ENCODE measurements around the gene CYREN.
A peak's percentile ranks its signal among the peaks of the same experiment; 100 is the strongest.
"Not testable (repeated sequence)": the region's sequence is repeated elsewhere in the genome, so short reads cannot be mapped to it uniquely, and the experiment has no call there.

Gene CYREN

DNA sequence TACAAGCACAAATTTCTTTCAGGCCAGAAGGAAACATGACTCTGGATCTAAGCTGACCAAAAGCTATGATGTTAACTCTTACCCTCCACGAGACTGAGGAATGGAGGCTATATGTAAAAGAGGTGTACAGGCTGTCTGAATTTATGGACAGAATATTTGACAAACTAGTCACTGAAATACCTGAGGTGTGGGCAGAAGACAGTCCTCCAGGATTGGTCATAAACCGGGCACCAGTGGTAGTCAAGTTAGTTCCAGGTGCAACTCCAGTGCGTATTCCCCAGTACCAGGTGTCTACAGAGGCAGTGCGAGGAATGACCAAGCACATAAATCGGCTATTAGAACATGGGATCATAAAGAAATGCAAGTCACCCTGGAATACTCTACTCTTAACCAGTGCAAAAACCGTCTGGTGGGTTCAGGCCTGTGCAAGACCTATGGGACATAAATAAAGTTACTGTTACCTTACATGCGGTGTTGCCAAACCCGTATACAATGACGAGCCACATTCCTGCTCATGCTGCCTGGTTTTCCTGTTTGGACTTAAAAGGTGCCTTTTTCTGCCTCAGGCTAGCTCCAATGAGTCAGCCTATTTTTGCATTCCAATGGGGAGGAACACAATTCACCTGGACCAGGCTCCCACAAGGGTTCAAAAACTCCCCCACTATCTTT is 6.7 kb upstream of the CYREN start:
- no peak for DNase-seq (ENCODE audit: low spot score)

DNA sequence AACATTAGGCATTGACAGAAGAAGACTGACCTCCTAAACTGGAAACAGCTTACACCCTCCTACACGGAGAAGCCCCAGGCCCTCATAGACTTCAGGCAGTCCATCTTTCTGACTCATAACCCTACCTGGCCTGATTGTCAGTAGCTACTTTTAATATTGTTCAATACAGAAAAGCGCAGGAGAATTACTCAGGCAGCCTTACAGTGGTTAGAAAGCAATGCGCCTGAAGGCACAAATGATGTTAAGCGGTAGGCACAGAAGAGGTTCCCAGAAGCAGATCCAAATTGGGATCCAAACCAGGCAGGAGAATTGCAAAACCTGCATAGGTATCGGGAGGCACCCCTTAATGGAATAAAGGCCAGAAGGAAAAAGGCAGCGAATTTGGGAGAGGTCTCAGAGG is 5.4 kb upstream of the CYREN start:
- DNase-seq (ENCODE audit: low spot score) = no peak

DNA sequence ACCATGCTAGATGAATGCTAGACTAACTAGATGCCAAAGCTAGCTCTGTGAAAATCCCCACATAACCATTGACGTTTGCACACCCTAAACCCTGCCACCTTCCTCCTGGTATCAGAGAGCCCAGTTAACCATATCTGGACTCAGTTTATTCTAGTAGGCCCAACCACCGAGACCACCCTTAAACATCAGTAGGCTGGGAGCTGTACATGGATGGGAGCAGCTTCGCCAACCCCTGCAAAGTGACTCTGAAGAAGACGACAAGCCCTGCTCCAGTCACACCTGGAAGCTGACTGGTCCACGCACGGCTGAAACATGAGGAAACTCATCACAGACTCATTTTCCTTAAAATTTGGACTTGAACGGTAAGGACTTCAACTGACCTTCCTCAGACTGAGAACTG is 4.4 kb upstream of the CYREN start:
- DNase-seq (ENCODE audit: low spot score) = no peak

DNA sequence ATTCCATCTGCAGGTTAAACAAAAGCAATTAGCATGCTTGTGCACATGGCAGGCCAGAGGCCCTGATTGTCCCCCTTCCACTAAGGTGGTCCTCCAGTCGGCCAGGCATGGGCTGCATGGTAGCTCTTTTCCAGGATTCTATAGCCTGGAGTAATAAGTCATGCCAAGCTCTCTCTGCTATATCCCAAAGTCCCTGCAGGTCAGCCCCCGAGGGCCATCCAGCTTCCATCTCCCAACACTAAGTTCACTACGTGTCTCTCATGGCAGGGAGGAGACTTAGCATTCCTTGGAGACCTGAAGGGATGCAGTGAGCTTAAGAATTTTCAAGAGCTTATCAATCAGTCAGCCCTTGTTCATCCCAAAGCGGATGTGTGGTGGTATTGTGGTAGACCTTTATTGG is 3.4 kb upstream of the CYREN start:
- DNase-seq (ENCODE audit: low spot score) = not testable (repeated sequence)

DNA sequence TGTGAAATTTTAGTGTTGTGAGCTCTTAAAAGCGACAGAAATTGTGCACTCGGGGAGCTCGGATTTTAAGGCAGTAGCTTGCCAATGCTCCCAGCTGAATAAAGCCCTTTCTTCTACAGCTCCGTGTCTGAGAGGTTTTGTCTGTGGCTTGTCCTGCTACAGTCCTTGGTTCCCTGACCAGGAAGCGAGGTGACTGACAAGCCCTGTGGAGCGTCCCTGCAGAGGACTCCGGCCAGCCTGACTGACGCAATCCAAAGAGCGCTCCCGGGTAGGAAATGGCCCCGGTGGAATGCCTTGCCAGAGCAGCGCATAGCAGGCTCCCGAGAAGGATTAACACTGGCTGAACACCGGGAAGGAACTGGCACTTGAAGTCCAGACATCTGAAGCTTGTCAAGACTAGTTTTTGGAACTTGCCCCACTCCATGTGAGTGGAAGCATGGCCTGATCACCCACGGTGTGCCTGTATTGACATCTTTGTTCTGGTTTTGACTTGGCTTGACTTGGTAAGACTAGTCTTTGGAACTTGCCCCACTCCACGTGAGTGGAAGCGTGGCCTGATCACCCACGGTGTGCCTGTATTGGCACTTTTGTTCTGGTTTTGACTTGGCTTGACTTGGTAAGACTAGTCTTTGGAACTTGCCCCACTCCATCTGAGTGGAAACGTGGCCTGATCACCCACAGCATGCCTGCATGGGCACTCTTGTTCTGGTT is 1.2 kb upstream of the CYREN start:
- DNase-seq (ENCODE audit: low spot score) = not testable (repeated sequence)

DNA sequence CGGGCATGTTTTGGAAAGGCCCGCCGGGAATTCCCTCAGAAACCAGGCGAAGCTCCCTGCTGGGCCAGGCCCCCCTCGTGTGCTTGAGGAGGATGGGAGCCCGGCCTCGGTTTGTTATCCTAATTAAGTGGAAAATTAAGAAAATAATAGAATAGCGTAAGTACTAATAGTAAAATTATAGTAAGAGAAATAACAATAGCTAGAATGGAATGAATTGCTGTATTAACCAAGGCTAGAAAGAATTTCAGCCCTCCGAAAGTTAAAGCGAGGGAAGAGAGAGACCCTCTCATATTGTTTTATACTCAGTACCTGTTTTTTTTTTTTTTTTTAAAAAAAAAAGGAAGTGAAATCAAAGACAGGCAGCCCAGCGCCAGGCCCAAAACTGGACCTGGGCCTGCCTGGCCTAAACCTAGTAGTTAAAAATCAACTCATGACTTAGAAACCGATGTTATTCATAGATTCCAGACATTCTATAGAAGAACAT is 533 bp upstream of the CYREN start:
- not testable (repeated sequence) for DNase-seq (ENCODE audit: low spot score)

DNA sequence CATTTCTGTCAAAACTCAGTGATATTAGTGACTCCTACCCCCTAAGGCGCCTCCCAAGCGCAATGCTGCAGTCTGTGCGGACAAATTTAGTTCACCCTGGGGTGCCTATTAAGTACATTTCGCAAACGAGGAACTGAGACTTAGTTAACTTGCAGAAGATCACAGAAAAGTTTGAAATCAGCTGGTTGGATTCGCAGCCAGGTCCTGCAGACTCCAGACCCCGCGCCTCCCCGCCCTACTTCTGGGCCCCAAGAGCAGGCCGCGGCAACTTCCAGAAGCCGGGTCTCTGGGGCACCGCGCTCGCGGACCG is 588 bp downstream of the CYREN start:
- DNase-seq (ENCODE audit: low spot score) = no peak

DNA sequence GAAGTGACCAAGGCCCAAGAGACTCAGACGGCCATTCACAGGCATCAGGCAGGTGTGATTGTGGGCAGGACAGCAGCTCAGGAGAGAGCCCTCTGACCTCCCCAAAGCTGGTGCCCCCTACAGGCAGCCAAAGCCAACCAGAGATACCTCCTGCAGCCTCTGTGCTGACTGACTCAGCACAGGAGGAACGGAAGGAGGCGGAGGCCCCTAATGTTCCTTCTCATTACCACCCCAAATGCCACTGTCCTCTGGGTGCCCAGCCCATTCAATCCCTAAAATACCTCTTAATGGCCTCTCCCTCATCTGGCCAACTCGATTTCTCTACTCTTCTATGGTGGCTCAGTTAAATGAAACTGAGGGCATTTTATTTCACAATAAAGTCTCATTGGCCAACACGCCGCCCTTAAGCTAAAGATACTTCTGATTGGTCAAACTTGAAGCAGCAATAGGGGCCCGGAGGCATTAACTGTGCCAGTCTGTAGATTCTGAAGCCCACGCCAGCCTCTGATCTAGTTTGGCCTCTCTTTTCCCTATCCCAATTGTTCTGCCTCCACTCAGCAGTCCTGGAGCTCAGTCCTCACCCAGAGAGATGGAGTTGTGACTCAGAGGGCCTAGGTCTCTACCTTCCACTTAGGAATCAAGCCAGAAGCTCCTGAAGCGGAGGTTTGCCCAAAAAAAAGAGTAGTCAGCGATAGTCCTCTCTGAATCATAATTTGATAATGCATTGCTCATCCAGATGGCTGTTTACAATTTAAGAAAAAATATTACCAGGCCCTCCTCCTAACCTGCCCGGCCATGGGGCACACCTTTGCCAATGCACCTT is 1.2 kb downstream of the CYREN start:
- peak; percentile 70 for DNase-seq (ENCODE audit: low spot score)

DNA sequence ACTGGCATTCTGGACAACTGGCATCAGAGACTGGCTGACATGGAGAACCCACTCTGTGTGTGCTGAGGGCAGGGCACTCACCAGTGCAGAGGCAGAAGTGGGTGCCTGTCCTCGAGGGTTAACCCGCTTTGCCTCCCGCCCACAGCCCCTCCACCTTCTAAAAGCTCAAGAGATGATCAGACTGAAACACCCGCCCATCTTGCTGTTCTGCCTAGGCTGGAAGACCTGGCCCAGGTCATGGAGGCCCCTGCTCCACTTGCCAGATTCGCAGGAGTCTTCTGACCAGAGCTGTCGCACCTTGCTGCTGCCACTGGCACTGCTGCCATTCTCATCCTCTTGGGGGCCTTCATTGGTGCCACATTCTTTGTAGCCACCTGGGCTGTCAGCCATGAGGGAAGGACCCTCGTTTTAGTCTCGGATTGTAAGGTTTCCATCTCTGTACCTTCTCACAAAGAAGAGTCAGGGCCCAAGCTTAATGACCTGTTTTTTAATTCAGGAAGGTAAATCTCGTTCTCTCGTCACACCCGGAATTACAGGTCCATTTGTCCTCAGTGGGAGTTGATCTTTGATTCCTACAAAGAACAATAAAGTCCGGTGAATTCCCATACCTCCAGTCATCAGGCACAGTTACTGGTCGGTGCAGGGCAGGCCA is 1.9 kb downstream of the CYREN start:
- DNase-seq (ENCODE audit: low spot score) = no peak

DNA sequence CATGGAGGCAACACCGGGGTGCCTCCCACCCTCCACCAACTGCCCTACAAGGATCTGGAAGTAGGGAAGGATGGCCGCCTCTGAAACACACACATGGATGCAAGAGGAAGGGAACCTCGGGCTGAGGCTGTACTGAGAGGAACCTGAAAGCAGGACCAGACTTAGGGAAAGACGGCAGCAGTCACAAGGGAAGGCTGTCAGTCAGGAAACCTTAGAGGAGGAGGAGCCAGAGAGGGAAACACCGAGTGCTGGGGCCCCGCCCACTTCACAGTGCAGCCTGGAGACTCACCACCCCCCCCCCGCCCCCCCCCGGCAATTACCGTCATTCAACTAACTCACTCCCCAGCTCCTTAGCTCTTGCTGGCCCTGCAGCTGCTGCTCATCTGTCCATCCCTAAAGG is 2.5 kb downstream of the CYREN start:
- no peak for DNase-seq (ENCODE audit: low spot score)

DNA sequence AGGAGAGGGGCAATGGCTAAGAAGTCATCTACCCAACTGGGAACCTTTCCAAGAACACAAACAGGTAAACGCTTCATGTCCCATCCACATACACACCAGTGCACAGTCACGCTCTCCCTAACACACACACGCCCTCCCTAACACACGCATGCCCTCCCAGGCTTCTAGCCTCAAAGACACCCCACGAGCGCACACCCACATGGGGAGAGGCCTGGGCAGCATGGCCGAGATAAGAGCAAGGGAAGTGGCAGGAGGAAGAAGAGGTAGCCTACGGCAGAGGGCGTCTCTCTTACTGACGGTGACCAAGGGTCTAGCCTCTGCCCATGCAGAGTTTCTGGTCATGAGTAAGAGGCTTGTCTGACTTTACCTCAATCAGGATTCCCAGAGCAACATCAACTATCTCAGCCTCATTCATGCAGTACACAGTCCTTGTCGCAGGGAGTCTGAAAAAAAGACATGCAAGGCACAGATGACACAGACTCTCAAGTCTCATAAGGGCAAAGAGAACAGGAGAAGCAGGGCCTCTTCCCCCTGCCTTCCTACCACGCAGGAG is 3.1 kb downstream of the CYREN start:
- no peak for DNase-seq (ENCODE audit: low spot score)

DNA sequence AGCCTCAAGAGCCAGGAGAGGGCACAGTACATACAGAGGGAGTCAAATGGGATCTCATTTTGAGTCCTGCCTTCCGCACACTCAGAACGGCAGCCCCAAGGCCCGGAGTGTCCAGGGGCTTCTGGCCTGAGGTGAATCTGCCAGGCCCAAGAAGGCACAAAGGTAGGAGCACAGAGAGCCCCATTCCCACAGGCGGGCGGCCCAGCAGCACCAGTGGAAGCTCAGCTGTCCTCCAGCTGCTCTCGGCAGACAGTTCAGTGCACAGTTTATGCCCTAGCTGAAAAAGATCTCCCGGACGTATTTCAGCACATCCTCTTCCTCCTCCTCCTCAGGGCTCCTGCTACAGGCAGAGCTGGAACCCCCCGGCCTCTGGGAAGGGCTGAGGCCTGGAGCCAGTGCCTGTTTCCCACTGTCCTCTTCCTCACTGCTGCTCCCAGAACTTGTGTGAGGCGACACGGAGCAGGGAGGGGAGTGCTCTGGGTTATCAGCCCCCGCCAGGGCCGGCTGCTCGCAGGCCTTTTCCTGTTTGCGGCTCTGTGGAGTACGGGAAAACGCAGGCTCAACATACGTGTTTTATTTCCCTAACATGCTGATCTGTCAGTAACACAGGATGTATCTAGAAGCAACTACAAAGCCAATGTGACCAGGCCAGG is 4.0 kb downstream of the CYREN start:
- no peak for DNase-seq (ENCODE audit: low spot score)

DNA sequence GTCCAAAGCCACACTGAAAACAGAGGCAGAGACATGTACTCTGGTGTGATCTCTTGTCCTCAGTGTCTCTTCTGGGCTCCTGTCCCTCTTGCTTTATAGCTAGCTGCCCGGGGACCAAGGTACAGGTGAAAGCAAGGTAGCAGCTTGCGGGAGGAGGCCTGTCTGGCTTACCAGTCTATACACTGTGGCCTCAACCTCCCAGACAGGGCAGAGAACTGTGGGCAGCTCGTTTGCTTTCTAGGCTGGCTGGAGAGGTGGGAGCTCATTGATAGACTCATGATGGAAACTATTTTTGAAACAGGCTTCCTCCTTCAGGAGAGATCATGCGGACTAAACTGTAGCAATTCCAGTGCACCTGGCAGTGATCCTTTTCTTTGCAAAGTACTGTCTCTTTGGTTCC is 4.6 kb downstream of the CYREN start:
- DNase-seq (ENCODE audit: low spot score) = no peak

DNA sequence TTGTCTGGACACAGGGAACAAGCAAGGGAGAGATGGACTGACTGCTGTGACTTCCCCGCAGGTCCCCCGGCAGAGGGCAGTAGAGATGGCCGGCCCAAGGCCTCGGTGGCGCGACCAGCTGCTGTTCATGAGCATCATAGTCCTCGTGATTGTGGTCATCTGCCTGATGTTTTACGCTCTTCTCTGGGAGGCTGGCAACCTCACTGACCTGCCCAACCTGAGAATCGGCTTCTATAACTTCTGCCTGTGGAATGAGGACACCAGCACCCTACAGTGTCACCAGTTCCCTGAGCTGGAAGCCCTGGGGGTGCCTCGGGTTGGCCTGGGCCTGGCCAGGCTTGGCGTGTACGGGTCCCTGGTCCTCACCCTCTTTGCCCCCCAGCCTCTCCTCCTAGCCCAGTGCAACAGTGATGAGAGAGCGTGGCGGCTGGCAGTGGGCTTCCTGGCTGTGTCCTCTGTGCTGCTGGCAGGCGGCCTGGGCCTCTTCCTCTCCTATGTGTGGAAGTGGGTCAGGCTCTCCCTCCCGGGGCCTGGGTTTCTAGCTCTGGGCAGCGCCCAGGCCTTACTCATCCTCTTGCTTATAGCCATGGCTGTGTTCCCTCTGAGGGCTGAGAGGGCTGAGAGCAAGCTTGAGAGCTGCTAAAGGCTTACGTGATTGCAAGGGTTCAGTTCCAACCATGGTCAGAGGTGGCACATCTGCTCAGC is 6.0 kb downstream of the CYREN start:
- DNase-seq (ENCODE audit: low spot score) = no peak

DNA sequence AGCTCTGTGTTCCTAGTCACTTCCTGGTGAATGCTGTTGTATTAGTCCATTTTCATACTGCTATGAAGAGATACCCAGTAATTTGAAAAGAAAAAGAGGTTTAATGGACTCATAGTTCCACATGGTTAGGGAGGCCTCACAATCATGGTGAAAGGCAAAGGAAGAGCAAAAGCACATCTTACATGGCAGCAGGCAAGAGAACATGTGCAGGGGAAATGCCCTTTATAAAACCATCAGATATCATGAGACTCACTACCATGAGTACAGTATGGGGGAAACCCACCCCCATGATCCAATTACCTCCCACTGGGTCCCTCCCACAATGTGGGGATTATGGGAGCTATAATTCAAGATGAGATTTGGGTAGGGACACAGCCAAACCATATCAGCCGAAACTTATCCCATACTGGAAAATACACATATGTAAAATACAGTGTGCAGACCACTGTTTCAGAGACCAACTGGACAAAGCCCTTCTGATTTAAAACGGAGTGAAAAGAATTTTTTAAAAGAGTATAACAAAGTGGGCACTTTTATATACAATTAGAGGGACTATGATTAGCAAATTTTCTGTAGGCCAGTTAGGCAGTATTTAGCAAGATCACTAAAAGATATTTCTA is 8.0 kb downstream of the CYREN start:
- DNase-seq (ENCODE audit: low spot score) = no peak

DNA sequence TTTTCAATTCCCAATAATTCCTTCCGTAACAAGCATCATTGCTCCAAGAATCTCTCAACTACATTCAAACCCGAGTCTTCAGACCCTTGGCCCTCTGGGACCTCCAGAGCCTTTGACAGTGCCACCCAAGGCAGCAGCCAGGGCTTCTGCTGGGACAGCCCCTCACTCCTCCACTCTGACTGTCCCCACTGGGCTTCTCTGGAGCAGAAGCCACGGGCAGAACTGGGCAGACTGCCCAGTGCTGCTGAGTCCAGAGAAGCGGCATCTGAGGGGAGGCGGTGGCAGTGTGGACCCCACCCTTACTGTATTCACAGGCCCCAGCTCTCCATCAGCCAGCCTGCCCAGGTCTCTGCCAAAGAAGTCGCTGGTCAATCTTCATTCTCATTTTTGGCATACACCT is 8.8 kb downstream of the CYREN start:
- DNase-seq (ENCODE audit: low spot score) = no peak

DNA sequence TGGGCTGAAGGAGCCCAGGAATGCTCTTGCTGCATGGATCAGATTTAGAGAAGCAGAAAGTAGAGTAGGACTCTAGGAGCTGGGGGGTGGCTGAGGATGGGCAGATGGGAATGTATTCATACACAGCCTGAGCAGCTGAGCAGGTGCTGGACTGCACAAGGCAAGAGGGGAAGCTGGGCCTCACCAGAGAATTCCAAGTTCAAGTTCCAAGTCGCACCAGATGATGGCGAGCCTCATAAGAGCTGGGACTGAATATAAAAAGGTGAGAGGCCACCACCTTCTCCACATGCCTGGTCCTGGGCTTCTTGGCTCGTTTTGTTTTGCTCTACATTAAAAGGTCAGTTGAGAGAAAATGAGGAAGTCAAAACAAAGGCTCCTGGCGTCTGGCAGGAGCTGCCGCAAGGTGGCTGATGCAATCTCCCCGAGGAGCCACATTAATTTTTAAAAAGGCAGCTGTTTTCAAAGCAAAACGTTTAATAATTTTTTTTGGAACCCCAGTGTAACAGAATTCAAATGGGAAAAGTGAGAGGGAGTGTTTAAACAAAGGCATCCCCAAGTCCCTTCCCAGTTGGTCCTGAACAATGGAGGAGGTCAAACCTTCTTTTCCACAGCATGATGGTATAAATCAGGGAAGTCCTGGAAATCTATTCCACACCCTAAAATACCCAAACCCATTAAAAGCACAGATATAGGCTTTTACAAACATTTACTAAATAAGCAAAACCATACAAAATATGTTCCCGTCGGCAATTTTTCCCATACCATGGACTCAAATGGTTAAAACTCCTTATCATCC is 9.5 kb downstream of the CYREN start:
- DNase-seq (ENCODE audit: low spot score) = no peak

DNA sequence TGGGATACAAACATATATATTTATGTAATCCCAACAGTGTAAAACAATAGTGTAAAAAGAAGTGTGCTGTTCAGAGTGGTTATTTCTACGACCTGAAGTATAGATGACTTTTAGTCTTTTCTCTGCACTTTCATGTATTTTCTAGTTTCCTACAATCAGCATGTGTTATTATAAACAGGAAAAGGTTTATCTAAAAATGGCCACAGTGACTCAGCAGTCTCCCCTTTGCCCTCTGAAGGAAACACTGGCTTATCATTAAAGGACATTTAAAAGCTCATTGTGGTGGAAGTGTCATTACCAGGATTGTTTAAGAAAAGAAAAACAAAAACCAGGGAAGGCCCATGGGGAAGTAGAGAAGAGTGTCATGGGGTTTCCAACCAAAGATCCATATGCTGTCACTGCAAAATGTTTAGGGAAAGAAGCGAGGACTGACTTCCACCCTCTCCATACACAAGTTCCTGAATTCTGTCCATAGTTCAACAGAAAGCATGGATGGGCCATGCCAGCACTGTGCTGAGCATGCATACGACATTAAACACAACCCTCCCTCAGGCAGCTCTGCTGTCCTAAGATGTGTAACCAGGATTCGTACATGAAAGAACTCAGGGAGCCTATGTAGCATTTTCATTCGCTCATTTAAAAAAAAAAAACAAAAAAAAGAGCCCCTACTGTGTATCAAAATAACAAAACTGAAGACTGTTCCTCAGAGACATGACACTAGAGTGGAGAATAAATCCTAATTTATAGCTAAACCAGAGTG is 10.2 kb downstream of the CYREN start:
- DNase-seq (ENCODE audit: low spot score) = no peak

Measured in iPS-NIHi11 (cell line).